ENCODE measurements around the gene HADHB. TPM values are rescaled to one million over a fixed set of nuclear protein-coding genes. Genes with fewer than 3 reads are reported as not detected.

The HADHB gene
- total RNA-seq, 1 donor from 2014 or later = 96.8 TPM

DNA sequence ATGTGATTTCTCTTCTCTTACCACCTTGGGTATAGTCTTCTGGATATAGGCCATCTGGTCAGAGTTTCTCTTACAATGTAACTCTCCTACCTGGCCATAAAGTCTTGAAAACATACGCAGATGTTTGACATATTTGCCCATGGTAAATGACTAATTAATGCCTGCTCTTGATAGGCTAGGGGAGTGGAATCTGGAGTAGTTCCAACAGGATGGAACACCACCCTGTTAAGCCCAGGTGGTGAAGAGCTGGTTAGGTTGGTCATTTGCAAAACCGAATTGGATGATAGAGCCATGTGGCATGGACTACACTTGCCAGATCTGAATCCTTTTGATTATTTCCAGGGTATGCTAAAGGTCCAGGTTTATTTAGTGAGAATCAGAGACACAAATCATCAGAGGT, 36.5 kb downstream of the HADHB start:
- Mint-ChIP-seq H3K9me3 (ENCODE audit: low read depth) (no peaks in the 10 kb centered on the region), H3K27ac (ENCODE audit: unreplicated experiment) (no peak overlapping the region), H3K36me3 (ENCODE audit: low read depth) (peaks cover 39% of the 10 kb centered on the region), H3K4me1 (ENCODE audit: low read depth) (peaks cover 8% of the 10 kb centered on the region), H3K27me3 (ENCODE audit: low read depth) (no peaks in the 10 kb centered on the region), H3K4me3 (ENCODE audit: unreplicated experiment) (no peak overlapping the region)
- TF ChIP-seq, protein P1, sequence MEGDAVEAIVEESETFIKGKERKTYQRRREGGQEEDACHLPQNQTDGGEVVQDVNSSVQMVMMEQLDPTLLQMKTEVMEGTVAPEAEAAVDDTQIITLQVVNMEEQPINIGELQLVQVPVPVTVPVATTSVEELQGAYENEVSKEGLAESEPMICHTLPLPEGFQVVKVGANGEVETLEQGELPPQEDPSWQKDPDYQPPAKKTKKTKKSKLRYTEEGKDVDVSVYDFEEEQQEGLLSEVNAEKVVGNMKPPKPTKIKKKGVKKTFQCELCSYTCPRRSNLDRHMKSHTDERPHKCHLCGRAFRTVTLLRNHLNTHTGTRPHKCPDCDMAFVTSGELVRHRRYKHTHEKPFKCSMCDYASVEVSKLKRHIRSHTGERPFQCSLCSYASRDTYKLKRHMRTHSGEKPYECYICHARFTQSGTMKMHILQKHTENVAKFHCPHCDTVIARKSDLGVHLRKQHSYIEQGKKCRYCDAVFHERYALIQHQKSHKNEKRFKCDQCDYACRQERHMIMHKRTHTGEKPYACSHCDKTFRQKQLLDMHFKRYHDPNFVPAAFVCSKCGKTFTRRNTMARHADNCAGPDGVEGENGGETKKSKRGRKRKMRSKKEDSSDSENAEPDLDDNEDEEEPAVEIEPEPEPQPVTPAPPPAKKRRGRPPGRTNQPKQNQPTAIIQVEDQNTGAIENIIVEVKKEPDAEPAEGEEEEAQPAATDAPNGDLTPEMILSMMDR (IDR thresholded peaks at IDR 0.05) = no peak
- no peak for DNase-seq (ENCODE audit: low spot score)

DNA sequence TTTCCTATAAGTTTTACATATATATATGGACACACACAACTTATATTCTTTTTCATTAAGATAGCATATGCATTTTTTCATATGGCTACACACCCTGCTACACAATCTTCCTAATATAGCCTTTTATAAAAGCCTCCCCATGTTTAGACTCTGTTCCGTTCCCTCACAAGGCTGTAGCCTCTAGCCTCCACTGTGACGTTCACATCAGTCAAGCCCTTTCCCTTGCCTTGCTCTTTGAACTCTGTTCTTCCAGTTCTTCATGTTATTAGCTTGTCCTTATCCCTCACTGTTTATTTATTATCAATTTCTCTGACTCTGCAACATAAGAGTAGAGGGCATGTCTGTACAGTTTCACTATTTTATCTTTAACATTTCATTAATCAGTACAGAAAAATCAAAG, 38.9 kb downstream of the HADHB start:
- Mint-ChIP-seq H3K27ac (ENCODE audit: unreplicated experiment) (no peak overlapping the region), H3K4me3 (ENCODE audit: unreplicated experiment) (no peak overlapping the region), H3K27me3 (ENCODE audit: low read depth) (no peaks in the 10 kb centered on the region), H3K36me3 (ENCODE audit: low read depth) (peaks cover 31% of the 10 kb centered on the region), H3K4me1 (ENCODE audit: low read depth) (peaks cover 8% of the 10 kb centered on the region), H3K9me3 (ENCODE audit: low read depth) (no peaks in the 10 kb centered on the region)
- TF ChIP-seq, protein P1 (IDR thresholded peaks at IDR 0.05) = no peak
- no peak for DNase-seq (ENCODE audit: low spot score)

DNA sequence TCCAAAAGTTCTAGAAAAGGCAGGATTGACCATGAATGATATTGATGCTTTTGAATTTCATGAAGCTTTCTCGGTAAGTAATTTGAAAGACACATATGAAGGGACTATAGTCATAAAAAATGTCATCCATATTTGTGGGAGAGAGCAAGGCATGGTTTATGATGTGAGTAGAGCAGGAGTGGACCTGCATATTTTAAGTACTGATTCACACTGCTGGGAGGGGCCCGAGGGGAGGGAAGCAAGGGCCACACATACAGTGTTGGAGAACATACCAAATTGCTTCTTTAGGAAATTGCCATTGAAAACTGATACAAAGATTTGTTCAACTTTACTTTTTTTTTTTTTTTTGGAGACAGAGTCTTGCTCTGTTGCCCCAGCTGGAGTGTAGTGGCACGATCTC, 39.4 kb downstream of the HADHB start:
- no peak overlapping the region for H3K4me3 Mint-ChIP-seq (ENCODE audit: unreplicated experiment)
- DNase-seq (ENCODE audit: low spot score) = no peak
- TF ChIP-seq, protein P1 (IDR thresholded peaks at IDR 0.05) = no peak
- H3K9me3 Mint-ChIP-seq (ENCODE audit: low read depth) = no peaks in the 10 kb centered on the region
- no peaks in the 10 kb centered on the region for H3K27me3 Mint-ChIP-seq (ENCODE audit: low read depth)
- H3K36me3 Mint-ChIP-seq (ENCODE audit: low read depth) = peaks cover 27% of the 10 kb centered on the region
- peaks cover 8% of the 10 kb centered on the region for H3K4me1 Mint-ChIP-seq (ENCODE audit: low read depth)
- no peak overlapping the region for H3K27ac Mint-ChIP-seq (ENCODE audit: unreplicated experiment)

DNA sequence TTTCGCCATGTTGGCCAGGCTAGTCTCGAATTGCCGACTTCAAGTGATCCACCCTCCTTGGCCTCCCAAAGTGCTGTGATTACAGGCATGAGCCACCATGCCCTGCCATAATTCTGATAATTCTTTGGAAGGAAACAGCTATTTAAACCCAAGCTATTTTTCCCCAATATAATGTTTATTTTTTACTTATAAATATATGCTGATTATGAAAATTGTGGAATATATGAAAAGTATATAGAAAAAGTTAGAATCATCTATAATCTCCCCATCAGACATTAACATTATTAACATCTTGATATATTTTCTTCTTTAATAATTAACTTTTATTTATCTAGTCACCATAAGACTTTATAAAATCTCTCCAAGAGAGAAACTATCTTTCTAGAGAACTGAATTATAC, 41.2 kb downstream of the HADHB start:
- Mint-ChIP-seq H3K36me3 (ENCODE audit: low read depth) (peaks cover 28% of the 10 kb centered on the region), H3K27ac (ENCODE audit: unreplicated experiment) (no peak overlapping the region), H3K4me3 (ENCODE audit: unreplicated experiment) (no peak overlapping the region), H3K9me3 (ENCODE audit: low read depth) (no peaks in the 10 kb centered on the region), H3K27me3 (ENCODE audit: low read depth) (no peaks in the 10 kb centered on the region), H3K4me1 (ENCODE audit: low read depth) (peaks cover 8% of the 10 kb centered on the region)
- TF ChIP-seq, protein P1 (IDR thresholded peaks at IDR 0.05) = no peak
- no peak for DNase-seq (ENCODE audit: low spot score)

DNA sequence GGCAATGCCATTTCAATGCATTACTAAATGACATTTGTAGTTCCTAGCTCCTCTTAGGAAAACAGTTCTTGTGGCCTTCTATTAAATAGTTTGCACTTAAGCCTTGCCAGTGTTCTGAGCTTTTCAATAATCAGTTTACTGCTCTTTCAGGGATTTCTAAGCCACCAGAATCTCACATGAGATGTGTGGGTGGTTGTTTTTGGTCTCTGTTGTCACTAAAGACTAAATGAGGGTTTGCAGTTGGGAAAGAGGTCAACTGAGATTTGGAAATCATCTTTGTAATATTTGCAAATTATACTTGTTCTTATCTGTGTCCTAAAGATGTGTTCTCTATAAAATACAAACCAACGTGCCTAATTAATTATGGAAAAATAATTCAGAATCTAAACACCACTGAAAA, 45.3 kb downstream of the HADHB start:
- Mint-ChIP-seq H3K27me3 (ENCODE audit: low read depth) (no peaks in the 10 kb centered on the region), H3K36me3 (ENCODE audit: low read depth) (peaks cover 12% of the 10 kb centered on the region), H3K27ac (ENCODE audit: unreplicated experiment) (no peak overlapping the region), H3K4me3 (ENCODE audit: unreplicated experiment) (no peak overlapping the region), H3K4me1 (ENCODE audit: low read depth) (peaks cover 7% of the 10 kb centered on the region), H3K9me3 (ENCODE audit: low read depth) (no peaks in the 10 kb centered on the region)
- TF ChIP-seq, protein P1 (IDR thresholded peaks at IDR 0.05) = no peak
- DNase-seq (ENCODE audit: low spot score) = no peak

Measured in chondrocyte (in vitro differentiated cells).